Hepatocyte (in vitro differentiated cells): ENCODE data around the gene FAM8A1. TPM values are rescaled to one million over a fixed set of nuclear protein-coding genes. Genes with fewer than 3 reads are reported as not detected.
A peak's percentile ranks its signal among the peaks of the same experiment; 100 is the strongest.

Experiments
- DNase-seq: peaks from one replicate; pipeline ENCODE4 v3.0.0-alpha.2; 2016; ENCODE audit warnings: low spot score
- H2AFZ ChIP-seq: fragments of 200-600 bp; sonication (generic); 2 replicates; pipeline ENCODE4 v1.6.0; 2016; ENCODE audit warnings: antibody characterized with exemption, mild to moderate bottlenecking
- H3K27ac ChIP-seq: fragments of 200-600 bp; sonication (generic); 2 replicates; pipeline ENCODE4 v1.5.1; 2016; ENCODE audit warnings: mild to moderate bottlenecking
- H3K27me3 ChIP-seq: fragments of 200-600 bp; sonication (generic); 2 replicates; pipeline ENCODE4 v1.6.1; 2016
- H3K36me3 ChIP-seq: fragments of 200-600 bp; sonication (generic); replicated peaks from 2 replicates; pipeline ENCODE4 v1.5.1; 2016; ENCODE audit warnings: low read depth; ENCODE audit not compliant: insufficient read depth
- H3K4me1 ChIP-seq: fragments of 200-600 bp; sonication (generic); 2 replicates; pipeline ENCODE4 v1.5.1; 2016; ENCODE audit warnings: mild to moderate bottlenecking, moderate library complexity; ENCODE audit not compliant: insufficient read depth
- H3K4me2 ChIP-seq: fragments of 200-600 bp; sonication (generic); 2 replicates; pipeline ENCODE4 v1.6.0; 2016
- H3K4me3 ChIP-seq: fragments of 200-600 bp; sonication (generic); 2 replicates; pipeline ENCODE4 v1.5.1; 2016; ENCODE audit warnings: mild to moderate bottlenecking
- H3K79me2 ChIP-seq: fragments of 200-600 bp; sonication (generic); 2 replicates; pipeline ENCODE4 v1.6.0; 2017; ENCODE audit warnings: mild to moderate bottlenecking
- H3K9me2 ChIP-seq: fragments of 200-600 bp; sonication (generic); replicated peaks from 2 replicates; pipeline ENCODE4 v1.6.0; 2017; ENCODE audit warnings: mild to moderate bottlenecking; ENCODE audit not compliant: insufficient read depth
- H3K9me3 ChIP-seq: fragments of 200-600 bp; sonication (generic); 2 replicates; pipeline ENCODE4 v1.5.1; 2016; ENCODE audit warnings: low read depth, mild to moderate bottlenecking
- H4K20me1 ChIP-seq: fragments of 200-600 bp; sonication (generic); 2 replicates; pipeline ENCODE4 v1.6.0; 2016; ENCODE audit warnings: mild to moderate bottlenecking; ENCODE audit not compliant: insufficient read depth, poor library complexity, severe bottlenecking
- EZH2 ChIP-seq: fragments of 200-600 bp; sonication (generic); IDR thresholded peaks from 2 replicates; pipeline ENCODE4 v1.6.1; 2016; ENCODE audit warnings: antibody characterized with exemption, mild to moderate bottlenecking, borderline replicate concordance
- EZH2phosphoT487 ChIP-seq: fragments of 200-600 bp; sonication (generic); IDR thresholded peaks from one replicate; pipeline ENCODE4 v1.6.1; 2018; ENCODE audit warnings: antibody characterized with exemption, mild to moderate bottlenecking, low read depth, moderate library complexity; ENCODE audit not compliant: unreplicated experiment, severe bottlenecking
- WGBS: methylation state at CpG from one replicate; pipeline ENCODE4 v1.1.6; 2016; ENCODE audit warnings: low lambda C conversion rate; ENCODE audit errors: missing lambda C conversion rate; 5-methylcytosine and 5-hydroxymethylcytosine counted together
- polyA plus RNA-seq: library from polyadenylated mRNA; unstranded; fragments of >200 nt; fragmentation: Nextera tagmentation; extraction: Ambion mirVana; gene quantifications from 2 replicates; pipeline ENCODE4 v1.2.1, GENCODE V29; 2016
- total RNA-seq: library from RNA; depleted of rRNA; stranded (reverse); fragments of >200 nt; gene quantifications from 2 replicates; pipeline ENCODE4 v1.2.3, GENCODE V29; 2014
- TF ChIP-seq, protein P1 (sequence below): fragments of 200-600 bp; sonication (generic); IDR thresholded peaks from 2 replicates; pipeline ENCODE4 v1.5.1; 2016; ENCODE audit warnings: antibody characterized with exemption, mild to moderate bottlenecking; ENCODE audit not compliant: poor library complexity

The FAM8A1 gene
- total and polyA plus RNA-seq, 2 experiments from 2014 or later, result 23.5 to 43.8 TPM

DNA sequence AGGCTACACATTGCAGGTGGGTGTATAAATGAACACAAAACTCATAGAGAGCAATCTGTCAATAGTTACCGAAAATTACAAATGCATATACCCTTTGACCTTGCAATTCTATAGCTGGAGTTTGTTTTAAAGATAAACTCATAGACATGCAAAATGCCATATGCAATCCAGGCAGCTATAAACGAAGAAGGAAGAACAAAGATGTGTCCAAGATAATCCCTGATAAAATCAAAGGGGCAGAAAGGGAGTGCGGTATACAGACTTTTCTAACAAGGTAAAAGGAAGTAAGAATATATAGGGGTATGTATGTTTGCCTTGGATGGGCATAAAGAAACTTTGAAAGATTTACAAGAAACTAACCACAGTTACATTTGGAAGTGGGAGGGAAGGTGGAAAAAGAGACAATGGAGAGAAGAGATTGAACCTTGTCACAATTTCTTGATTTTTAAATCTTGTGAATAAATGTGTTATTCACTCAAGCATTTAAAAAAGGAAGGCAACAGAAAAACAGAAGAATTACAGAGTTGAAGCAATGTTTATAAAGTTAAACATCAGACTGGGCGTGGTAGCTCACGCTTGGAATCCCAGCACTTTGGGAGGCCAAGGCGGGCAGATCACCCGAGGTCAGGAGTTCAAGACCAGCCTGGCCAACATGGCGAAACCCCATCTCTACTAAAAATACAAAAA, 29.9 kb downstream of the FAM8A1 start:
- 78% methylated on average over 8 of the region's 8 CpGs for WGBS
- Histone ChIP-seq H4K20me1 (no peaks in the 10 kb centered on the region), H3K9me3 (no peaks in the 10 kb centered on the region), H3K79me2 (peaks cover 23% of the 10 kb centered on the region), H3K4me1 (peaks cover 15% of the 10 kb centered on the region), H3K4me2 (peak overlapping the region; percentile 37), H3K9me2 (no peaks in the 10 kb centered on the region), H3K4me3 (no peak overlapping the region), H3K27ac (peak overlapping the region; percentile 53), H2AFZ (no peak overlapping the region), H3K27me3 (no peaks in the 10 kb centered on the region), H3K36me3 (no peaks in the 10 kb centered on the region)
- DNase-seq, result no peak
- TF ChIP-seq EZH2phosphoT487, result no peak
- TF ChIP-seq EZH2, result no peak
- TF ChIP-seq, protein P1, sequence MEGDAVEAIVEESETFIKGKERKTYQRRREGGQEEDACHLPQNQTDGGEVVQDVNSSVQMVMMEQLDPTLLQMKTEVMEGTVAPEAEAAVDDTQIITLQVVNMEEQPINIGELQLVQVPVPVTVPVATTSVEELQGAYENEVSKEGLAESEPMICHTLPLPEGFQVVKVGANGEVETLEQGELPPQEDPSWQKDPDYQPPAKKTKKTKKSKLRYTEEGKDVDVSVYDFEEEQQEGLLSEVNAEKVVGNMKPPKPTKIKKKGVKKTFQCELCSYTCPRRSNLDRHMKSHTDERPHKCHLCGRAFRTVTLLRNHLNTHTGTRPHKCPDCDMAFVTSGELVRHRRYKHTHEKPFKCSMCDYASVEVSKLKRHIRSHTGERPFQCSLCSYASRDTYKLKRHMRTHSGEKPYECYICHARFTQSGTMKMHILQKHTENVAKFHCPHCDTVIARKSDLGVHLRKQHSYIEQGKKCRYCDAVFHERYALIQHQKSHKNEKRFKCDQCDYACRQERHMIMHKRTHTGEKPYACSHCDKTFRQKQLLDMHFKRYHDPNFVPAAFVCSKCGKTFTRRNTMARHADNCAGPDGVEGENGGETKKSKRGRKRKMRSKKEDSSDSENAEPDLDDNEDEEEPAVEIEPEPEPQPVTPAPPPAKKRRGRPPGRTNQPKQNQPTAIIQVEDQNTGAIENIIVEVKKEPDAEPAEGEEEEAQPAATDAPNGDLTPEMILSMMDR, result no peak

DNA sequence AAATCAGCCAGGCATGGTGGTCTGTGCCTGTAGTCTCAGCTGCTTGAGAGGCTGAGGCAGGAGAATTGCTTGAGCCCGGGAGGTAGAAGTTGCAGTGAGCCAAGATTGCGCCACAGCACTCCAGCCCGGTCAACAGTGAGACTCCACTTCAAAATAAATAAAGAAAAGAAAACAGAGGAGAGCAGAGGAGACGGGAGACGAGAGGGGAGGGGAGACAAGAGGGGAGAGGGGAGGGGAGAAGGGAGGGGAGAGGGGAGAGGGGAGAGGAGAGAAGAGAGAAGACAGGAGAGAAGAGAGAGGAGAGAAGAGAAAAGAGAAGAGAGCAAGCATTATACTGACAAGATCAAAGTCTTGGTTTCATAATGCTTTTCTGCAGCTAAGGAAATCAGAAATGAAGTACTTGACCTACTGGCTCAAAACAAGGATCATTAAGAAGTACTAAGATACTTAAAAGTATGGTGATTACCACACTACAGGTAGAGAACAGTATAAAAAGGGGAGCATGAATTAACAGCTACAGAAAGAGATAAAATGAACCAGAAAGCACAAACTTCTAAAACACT, 30.5 kb downstream of the FAM8A1 start:
- H3K36me3 ChIP-seq, result no peaks in the 10 kb centered on the region
- no peak overlapping the region for H2AFZ ChIP-seq
- H4K20me1 ChIP-seq, result no peaks in the 10 kb centered on the region
- no peak overlapping the region for H3K4me3 ChIP-seq
- DNase-seq, result peak; percentile 5
- H3K79me2 ChIP-seq, result peaks cover 23% of the 10 kb centered on the region
- TF ChIP-seq EZH2phosphoT487 (no peak), EZH2 (no peak)
- TF ChIP-seq, protein P1, result no peak
- H3K9me2 ChIP-seq, result no peaks in the 10 kb centered on the region
- H3K4me2 ChIP-seq, result peak overlapping the region; percentile 37
- H3K9me3 ChIP-seq, result no peaks in the 10 kb centered on the region
- peaks cover 15% of the 10 kb centered on the region for H3K4me1 ChIP-seq
- no peaks in the 10 kb centered on the region for H3K27me3 ChIP-seq
- peak overlapping the region; percentile 53 for H3K27ac ChIP-seq
- WGBS, result 68% methylated on average over 4 of the region's 5 CpGs

DNA sequence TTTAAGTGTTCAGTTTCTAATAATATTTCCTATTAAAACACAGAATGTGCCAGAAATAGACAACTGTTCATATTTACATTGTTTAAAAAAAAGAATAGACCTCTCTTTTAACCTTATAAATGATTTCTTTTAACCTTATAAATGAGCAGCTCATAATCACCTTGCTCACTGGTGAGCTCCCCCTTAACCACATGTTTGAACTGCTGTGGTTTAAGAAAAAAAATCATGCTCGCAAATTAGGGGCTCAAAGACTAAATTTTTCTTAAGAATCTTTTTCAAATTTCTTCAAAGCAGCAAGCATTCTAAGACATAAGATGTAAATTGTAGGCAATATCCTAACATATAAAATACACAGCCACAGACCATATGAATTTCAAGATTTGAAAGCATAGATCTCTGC, 32.8 kb downstream of the FAM8A1 start:
- Histone ChIP-seq H3K4me1 (peaks cover 15% of the 10 kb centered on the region), H3K4me2 (no peak overlapping the region), H4K20me1 (no peaks in the 10 kb centered on the region), H3K36me3 (peaks cover 2% of the 10 kb centered on the region), H3K27me3 (no peaks in the 10 kb centered on the region), H2AFZ (no peak overlapping the region), H3K4me3 (no peak overlapping the region), H3K27ac (no peak overlapping the region), H3K79me2 (peaks cover 9% of the 10 kb centered on the region), H3K9me3 (no peaks in the 10 kb centered on the region), H3K9me2 (no peaks in the 10 kb centered on the region)
- TF ChIP-seq EZH2, result no peak
- TF ChIP-seq, protein P1, result no peak
- no peak for TF ChIP-seq EZH2phosphoT487
- WGBS, result 91% methylated on average over 1 of the region's 1 CpG
- no peak for DNase-seq
